Activated T-cell treated with anti-CD3 and anti-CD28 coated beads for 1 hour (primary cell): Measurements from ENCODE around the gene RASAL1.

ENCODE experiments used
- DNase-seq: peaks from one replicate; pipeline ENCODE4 v3.0.0-alpha.2; 2020; ENCODE audit warnings: low read depth

The RASAL1 gene

DNA sequence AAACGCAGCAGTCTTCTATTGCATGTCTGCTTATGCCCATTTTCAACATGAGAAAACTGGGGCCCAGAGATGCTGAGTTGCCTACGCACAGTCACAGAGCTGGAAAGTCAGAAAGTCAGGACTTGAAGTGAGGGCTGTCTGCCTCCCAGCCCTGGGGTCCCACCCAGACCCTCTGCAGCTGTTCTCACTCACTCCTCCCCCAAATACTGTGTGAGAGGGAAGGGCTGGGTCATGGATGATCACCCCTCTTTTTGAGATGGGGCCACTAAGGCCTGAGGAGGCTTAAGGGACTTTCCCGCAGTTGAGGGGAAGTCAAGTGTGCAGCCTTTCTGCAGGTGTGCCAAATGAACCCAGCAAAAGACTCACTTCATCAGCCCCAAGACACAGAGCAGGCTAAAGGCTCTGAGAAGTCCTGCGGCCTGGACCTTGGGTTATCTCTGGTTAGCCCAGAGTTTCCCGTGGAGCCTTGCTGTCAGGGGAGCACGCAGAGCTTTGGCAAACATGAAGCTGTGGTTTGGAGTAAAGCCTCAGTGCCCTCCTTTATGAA, 60.4 kb downstream of the RASAL1 start:
- DNase-seq, result no peak

DNA sequence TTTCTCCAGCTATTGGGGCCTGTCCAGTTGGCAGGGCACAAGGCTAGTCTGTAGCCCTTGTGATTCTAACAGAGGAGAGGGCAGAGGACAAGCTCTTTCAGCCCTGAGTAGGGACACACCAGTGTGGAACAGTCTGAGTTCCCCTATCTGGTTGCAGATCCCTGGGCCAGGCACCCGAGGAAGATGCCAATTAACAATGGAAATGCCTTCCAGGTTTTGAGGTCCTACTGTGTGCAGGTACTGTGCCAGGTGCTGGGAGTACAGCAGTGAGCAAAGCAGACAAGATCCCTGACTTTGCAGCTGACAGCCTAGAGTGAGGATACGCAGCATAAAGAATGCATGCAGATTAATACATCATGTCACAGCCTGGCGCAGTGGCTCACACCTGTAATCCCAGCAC, 62.0 kb downstream of the RASAL1 start:
- no peak for DNase-seq

DNA sequence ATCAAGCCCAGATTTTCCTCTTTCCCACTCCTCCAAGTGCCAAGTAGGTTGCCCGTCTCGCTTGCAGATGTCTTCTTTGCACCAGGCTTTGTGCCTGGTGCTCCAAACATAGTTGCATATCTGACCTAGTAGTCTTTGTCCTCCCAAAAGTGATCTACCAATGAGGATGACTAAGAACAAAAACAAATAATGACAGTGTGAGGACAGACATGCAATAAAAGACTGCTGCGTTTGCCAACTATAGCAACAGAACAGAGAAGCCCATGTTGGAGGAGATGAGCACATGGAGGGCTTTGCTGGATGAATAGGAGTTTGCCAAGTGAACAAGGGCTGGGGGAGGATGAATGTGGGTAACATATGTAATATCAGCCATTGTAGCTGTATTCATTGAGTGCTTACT, 63.4 kb downstream of the RASAL1 start:
- no peak for DNase-seq

- DNase-seq, result no peak
These were observed 64.1 kb downstream of the RASAL1 start for GRCh38 chr12:113071135-113072112.

- no peak for DNase-seq
These were observed 65.2 kb downstream of the RASAL1 start for GRCh38 chr12:113070117-113070906.

DNA sequence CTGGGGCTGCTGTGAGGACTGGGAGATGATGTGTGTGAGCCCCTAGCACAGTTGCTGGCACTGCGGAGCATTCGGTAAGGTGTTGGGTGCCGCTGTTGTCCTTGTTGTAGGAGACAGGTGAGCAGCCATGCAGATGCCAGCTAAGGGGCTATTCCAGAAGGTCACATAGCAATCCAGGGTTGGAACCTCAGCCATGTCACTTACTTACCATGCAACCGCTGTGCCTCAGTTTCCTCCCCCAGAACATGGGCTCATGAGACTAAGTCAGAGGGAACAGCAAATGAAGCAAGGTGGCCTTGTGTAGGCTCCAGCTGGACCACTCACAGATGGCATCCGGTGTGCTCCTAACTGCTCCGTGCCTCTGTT, 65.8 kb downstream of the RASAL1 start:
- DNase-seq, result no peak

- DNase-seq, result no peak
These were observed 66.4 kb downstream of the RASAL1 start for GRCh38 chr12:113069149-113069548.

DNA sequence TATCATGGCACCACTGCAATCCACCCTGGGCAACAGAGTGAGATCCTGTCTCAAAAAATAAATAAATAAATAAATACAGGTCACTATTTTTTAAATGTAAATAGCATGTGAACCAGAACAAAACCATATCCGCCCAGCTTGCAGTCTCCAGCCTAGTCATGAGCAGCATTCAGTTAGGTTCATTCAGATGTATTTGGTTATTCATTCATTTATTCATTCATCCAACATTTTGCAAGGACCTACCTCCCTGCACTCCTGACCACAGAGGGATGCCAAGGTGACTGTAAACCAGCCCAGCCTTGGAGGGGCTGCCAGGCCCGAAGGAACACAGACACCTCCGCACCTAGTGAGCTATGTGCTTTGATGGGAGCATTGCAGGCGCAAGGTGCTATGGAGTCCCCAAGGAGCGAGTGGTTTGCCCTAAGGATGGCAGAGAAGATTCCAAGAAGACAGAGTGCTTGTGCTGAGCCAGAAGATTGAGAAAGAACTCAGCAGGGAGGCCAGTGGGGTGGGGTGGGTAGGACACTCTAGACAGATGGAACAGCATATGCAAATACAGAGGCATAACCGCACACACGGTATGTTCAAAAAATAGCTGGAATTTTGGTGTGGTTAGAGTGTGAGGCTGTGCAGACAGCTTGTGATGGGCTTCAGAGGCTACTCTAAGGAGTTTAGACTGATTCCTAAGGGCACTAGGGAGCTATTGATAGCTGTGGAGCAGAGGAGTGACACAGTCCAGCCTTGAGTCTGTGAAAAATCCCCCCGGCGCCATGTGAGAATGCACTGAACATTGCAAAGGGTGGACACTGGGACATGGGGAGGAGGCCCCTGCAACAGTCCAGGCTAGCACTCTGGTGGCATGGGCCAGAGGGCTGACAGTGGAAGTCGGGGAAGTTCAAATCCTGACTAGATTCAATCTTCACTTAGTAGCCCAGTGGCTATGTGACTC, 67.3 kb downstream of the RASAL1 start:
- DNase-seq, result no peak

GRCh38 chr12:113066813-113067400, 68.7 kb downstream of the RASAL1 start:
- DNase-seq, result no peak

DNA sequence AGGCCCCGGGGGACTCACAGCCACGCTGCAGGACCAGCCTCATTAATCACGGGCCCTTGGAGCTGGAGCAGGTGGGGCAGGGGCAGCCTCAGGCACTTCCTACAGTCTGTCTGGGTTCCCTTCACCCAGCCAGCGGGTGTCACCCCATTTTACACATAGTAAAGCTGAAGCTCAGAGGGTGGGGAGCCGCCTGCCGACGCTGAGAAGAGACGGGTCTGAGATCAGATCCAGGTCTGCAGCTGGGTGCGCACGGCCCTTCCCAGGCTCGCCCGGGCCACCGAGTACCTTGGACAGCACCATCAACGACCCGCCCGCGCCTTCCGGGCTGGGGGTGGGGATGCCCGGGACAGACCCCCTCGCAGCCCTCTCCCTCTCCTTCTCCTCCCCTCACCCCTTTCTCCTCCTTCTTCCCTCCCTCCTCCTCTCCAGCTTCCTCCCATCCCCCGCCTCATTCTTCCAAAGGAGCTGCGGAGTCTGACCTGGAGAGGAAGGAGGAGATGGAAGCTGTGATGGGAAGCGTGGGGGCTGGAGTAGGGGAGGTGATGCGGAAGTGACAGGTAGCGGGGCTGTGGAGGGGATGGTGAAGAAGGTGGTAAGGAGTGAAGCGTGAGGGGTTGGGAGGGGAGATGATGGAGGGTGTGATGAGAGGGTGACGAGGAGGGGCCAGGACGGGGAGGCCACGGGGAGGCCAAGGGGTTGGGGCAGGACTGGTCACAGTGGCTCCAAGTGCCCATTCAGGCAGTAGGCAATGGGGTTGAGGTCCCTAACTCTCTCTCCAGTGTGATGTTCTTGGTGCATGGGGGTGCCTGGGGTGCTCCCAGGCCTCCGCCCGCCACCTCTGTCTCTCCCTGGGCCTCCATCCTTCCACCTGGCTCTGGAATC, 70.2 kb downstream of the RASAL1 start:
- DNase-seq, result no peak

GRCh38 chr12:113064395-113065125, 71.0 kb downstream of the RASAL1 start:
- no peak for DNase-seq

DNA sequence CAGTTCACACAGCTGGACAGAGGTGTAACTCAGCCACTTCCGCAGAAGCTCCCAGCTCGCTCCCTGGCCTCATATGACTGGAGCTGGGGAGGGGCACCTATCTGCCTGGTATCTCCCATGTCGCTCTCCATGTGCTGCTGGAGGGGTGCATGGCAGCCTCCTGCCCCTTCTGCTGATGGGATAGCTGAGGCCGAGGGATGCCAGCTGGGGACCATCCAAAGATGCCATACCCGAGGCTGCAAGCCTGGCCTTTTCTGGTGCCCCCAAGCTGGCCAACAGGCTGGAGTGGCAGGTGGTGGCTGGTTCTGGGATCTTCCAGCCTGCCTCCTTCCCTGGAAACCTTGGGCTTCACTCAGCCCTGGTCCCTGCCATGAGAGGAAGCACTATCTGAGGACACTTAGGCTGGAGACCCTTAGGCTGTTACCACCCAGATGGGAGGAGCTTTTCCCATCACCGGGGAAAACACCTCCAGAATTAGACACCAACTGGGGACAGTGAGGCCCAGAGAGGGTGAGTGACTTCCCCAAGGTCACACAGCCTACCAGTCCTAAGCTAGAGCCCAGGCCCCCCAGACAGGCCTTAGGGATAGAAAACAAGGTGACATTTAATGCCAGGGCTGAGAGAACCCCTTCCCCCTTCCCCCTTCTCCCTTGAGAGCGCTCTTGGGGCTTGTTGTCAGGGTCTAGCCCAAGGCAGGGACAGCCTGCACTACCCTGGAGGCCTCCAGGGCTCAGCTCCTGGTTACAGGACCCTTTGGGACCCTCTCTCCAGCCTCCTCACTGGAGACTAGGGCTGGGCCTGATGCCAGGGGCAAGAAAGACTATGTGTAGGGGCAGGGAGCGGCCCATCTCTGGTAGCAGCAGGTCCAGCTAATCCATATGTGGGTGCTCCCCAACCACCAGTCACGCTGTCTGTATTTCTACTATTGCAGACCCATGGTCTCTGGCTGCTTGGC, 71.9 kb downstream of the RASAL1 start:
- DNase-seq, result no peak

GRCh38 chr12:113062502-113063395, 72.8 kb downstream of the RASAL1 start:
- DNase-seq, result no peak

DNA sequence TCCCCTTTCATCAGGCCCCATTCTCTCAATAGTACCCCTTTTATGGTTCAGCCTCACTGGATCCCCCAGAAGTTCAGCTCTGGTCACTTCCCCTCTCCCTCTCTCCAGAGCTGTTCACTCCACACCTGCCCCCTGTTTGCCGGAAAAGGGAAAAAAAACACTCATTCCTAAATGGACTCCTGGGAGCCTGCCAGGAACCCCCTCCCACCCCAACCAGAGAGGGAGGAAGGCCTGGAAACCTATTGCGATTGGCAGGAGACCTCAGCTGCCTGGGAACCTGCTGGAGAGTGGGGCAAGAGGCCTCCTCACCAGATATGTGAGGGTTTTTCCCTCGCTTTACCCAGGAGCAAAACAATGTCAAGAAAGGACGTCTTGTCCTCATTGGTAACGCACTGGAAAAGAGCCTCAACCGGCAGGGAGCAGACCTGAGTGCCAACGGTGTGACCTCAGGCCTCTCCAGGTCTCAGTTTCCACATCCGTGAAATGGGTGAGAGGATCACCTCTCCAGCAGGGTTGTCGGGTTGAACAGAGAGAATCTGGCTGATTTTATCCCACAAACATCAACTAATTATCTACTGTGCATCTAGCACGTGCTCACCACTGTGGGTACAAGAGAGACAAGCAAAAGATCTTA, 74.4 kb downstream of the RASAL1 start:
- no peak for DNase-seq

- no peak for DNase-seq
These were observed 75.1 kb downstream of the RASAL1 start for GRCh38 chr12:113060336-113060960.

DNA sequence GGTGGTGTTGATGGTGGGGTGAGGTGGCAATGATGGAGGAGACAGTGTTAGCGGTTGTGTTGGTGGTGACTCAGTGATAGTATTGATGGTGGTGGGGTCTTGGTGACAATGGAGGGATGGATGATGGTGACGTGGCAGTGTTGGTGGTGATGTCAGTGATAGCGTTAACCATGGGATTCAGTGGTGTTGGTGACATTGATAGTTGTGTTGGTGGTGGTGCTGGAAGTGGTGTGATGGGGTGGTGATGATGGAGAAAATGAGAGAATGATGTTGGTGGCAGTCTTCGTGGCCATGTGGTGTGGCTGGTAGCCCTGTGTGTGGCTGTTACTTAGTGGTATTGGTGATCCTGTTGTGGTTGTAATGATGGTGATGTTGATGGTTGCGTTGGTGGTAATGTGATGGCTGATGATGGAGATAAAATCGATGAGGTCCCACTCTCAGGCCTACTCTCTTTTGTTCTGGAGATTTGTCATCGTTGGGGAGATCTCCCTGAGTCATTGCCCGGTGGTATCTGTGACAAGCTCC, 76.4 kb downstream of the RASAL1 start:
- no peak for DNase-seq
